ENCODE results near the gene ZNF534. TPM values are rescaled to one million over a fixed set of nuclear protein-coding genes. Genes with fewer than 3 reads are reported as not detected.

The ZNF534 gene
- total RNA-seq, 1 donor from 2014 or later, result 0.62 TPM

DNA sequence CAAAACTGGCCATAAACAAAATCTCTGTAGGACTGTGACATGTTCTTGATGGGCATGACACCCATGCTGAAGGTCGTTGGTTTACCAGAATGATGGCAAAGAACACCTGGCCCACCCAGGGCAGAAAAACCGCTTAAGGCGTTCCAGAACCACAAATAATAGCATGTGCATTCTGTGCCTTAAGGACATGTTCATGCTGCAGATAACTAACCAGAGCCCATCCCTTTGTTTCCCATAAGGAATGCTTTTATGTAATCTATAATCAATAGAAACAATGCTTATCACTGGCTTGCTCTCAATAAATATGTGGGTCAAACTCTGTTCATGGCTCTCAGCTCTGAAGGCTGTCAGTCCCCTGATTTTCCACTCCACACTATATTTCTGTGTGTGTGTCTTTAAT lies 13.2 kb downstream of the ZNF534 start:
- no peak for DNase-seq (ENCODE audit: low spot score)
- Histone ChIP-seq H3K27ac (no peak overlapping the region), H3K4me3 (no peak overlapping the region), H3K79me2 (ENCODE audit: low read depth) (no peaks in the 10 kb centered on the region), H3F3A (ENCODE audit: low read depth) (no peaks in the 10 kb centered on the region), H3K4me2 (no peak overlapping the region), H4K20me1 (ENCODE audit: low read depth) (no peaks in the 10 kb centered on the region), H3K9me3 (ENCODE audit: low read depth) (peaks cover 3% of the 10 kb centered on the region), H3K9ac (no peak overlapping the region), H3K36me3 (no peaks in the 10 kb centered on the region), H3K4me1 (no peaks in the 10 kb centered on the region), H3K27me3 (no peaks in the 10 kb centered on the region), H2AFZ (replicated peaks) (no peak overlapping the region)
- H3K27me3 Mint-ChIP-seq (ENCODE audit: insufficient read depth, low read depth), result peaks cover 2% of the 10 kb centered on the region
- no peak overlapping the region for H3K4me3 Mint-ChIP-seq
- no peak overlapping the region for H3K27ac Mint-ChIP-seq
- TF ChIP-seq, protein P1, sequence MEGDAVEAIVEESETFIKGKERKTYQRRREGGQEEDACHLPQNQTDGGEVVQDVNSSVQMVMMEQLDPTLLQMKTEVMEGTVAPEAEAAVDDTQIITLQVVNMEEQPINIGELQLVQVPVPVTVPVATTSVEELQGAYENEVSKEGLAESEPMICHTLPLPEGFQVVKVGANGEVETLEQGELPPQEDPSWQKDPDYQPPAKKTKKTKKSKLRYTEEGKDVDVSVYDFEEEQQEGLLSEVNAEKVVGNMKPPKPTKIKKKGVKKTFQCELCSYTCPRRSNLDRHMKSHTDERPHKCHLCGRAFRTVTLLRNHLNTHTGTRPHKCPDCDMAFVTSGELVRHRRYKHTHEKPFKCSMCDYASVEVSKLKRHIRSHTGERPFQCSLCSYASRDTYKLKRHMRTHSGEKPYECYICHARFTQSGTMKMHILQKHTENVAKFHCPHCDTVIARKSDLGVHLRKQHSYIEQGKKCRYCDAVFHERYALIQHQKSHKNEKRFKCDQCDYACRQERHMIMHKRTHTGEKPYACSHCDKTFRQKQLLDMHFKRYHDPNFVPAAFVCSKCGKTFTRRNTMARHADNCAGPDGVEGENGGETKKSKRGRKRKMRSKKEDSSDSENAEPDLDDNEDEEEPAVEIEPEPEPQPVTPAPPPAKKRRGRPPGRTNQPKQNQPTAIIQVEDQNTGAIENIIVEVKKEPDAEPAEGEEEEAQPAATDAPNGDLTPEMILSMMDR (IDR thresholded peaks at IDR 0.05), result no peak
- TF ChIP-seq EZH2phosphoT487 (IDR thresholded peaks at IDR 0.05) (no peak), EZH2 (IDR thresholded peaks at IDR 0.05) (no peak)
- H3K9me3 Mint-ChIP-seq, result peaks cover 62% of the 10 kb centered on the region
- H3K36me3 Mint-ChIP-seq, result no peaks in the 10 kb centered on the region
- H3K4me1 Mint-ChIP-seq, result no peaks in the 10 kb centered on the region

DNA sequence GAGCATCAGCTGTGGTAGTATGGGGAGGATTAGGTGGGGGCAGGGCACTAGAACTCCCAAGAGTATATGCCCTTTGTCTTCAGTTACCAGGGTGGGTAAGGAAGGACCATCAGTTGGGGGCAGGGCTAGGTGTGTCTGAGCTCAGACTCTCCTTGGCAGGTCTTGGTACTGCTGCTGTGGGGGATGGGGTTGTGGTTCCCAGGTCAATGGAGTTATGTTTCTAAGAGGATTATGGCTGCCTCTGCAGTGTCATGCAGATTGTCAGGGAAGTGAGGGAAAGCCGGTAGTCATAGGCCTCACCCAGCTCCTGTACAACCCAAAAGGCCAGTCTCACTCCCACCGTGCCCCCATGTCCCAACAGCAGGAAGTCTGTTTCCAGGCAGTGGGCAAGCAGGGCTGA lies 15.6 kb downstream of the ZNF534 start:
- no peaks in the 10 kb centered on the region for H3K4me1 ChIP-seq
- no peak overlapping the region for H3K4me3 ChIP-seq
- peaks cover 2% of the 10 kb centered on the region for H3K27me3 Mint-ChIP-seq (ENCODE audit: insufficient read depth, low read depth)
- H3K36me3 Mint-ChIP-seq, result no peaks in the 10 kb centered on the region
- no peaks in the 10 kb centered on the region for H3K4me1 Mint-ChIP-seq
- no peak overlapping the region for H3K27ac Mint-ChIP-seq
- no peak for DNase-seq (ENCODE audit: low spot score)
- H3K9me3 Mint-ChIP-seq, result peaks cover 56% of the 10 kb centered on the region
- H3K9ac ChIP-seq, result no peak overlapping the region
- no peaks in the 10 kb centered on the region for H4K20me1 ChIP-seq (ENCODE audit: low read depth)
- H3K4me2 ChIP-seq, result no peak overlapping the region
- H3K36me3 ChIP-seq, result no peaks in the 10 kb centered on the region
- peaks cover 3% of the 10 kb centered on the region for H3K9me3 ChIP-seq (ENCODE audit: low read depth)
- H3K27ac ChIP-seq, result no peak overlapping the region
- H3F3A ChIP-seq (ENCODE audit: low read depth), result no peaks in the 10 kb centered on the region
- H3K4me3 Mint-ChIP-seq, result no peak overlapping the region
- no peaks in the 10 kb centered on the region for H3K79me2 ChIP-seq (ENCODE audit: low read depth)
- TF ChIP-seq, protein P1 (IDR thresholded peaks at IDR 0.05), result no peak
- TF ChIP-seq EZH2 (IDR thresholded peaks at IDR 0.05) (no peak), EZH2phosphoT487 (IDR thresholded peaks at IDR 0.05) (no peak)
- H3K27me3 ChIP-seq, result no peaks in the 10 kb centered on the region
- H2AFZ ChIP-seq (replicated peaks), result no peak overlapping the region

DNA sequence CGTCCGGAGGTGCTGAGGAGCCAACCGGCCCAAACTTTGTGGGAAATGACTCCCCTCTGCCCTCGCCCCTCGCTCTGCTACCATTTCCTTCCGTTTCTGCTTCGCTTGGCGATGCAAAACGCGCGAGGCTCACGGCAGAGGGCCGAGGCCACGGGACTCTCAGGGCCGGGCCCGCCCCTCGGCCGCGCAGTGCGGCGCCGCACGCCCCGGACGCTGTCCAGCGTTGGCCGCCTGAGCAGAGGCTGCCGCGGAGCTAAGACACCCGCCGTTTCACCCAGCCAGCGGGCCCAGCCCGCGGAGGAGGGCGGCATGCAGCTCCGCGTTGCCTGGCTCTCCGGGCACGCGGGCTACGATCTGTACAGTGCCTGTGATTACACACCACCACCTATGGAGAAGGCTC lies 22.3 kb downstream of the ZNF534 start:
- Histone ChIP-seq H3K36me3 (no peaks in the 10 kb centered on the region), H3K79me2 (ENCODE audit: low read depth) (no peaks in the 10 kb centered on the region), H3K4me3 (no peak overlapping the region), H3K9me3 (ENCODE audit: low read depth) (no peaks in the 10 kb centered on the region), H3K9ac (no peak overlapping the region), H4K20me1 (ENCODE audit: low read depth) (no peaks in the 10 kb centered on the region), H3K4me2 (no peak overlapping the region), H3K4me1 (no peaks in the 10 kb centered on the region), H2AFZ (replicated peaks) (no peak overlapping the region), H3K27ac (no peak overlapping the region), H3F3A (ENCODE audit: low read depth) (no peaks in the 10 kb centered on the region), H3K27me3 (no peaks in the 10 kb centered on the region)
- Mint-ChIP-seq H3K27ac (no peak overlapping the region), H3K4me3 (no peak overlapping the region), H3K27me3 (ENCODE audit: insufficient read depth, low read depth) (no peaks in the 10 kb centered on the region), H3K9me3 (peaks cover 59% of the 10 kb centered on the region), H3K4me1 (no peaks in the 10 kb centered on the region), H3K36me3 (no peaks in the 10 kb centered on the region)
- TF ChIP-seq, protein P1 (IDR thresholded peaks at IDR 0.05), result no peak
- no peak for TF ChIP-seq EZH2phosphoT487 (IDR thresholded peaks at IDR 0.05)
- TF ChIP-seq EZH2 (IDR thresholded peaks at IDR 0.05), result no peak
- no peak for DNase-seq (ENCODE audit: low spot score)

All from neural progenitor cell (in vitro differentiated cells).